ENCODE measurements around the gene UPB1. TPM values are rescaled to one million over a fixed set of nuclear protein-coding genes. Genes with fewer than 3 reads are reported as not detected.
A peak's percentile ranks its signal among the peaks of the same experiment; 100 is the strongest.

Gene UPB1
- total and polyA plus RNA-seq, 2 experiments from 2014 or later: 0.39 to 1.6 TPM

DNA sequence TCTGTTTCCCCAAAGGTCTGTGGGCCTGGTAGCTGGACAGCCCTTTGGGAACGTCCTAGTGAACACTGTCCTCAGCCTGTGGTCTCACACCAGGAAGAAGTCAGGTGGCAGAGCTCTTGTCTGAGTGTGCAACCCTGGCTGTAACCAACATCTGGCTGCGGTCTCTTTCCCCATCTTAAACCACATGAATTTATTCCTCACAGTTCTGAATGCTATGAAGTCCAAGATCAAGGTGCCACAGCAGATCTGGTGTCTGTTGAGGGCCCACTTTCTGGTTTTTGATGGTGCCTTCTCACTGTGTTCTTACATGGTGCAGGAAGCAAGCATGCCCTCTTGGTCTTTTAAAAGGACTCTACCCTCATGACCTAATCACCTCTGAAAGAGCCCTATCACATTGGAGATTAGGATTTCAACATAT, 2.7 kb downstream of the UPB1 start:
- WGBS (ENCODE audit: low lambda C conversion rate, missing lambda C conversion rate): 100% methylated on average over 2 of the region's 2 CpGs
- no peak overlapping the region for H3K27ac ChIP-seq
- no peak overlapping the region for H2AFZ ChIP-seq
- H3K4me3 ChIP-seq: no peak overlapping the region
- no peaks in the 10 kb centered on the region for H3K9me2 ChIP-seq (replicated peaks; ENCODE audit: insufficient read depth)
- TF ChIP-seq EZH2phosphoT487 (IDR thresholded peaks at IDR 0.05; ENCODE audit: low read depth, severe bottlenecking, unreplicated experiment) (no peak), EZH2 (IDR thresholded peaks at IDR 0.05; ENCODE audit: borderline replicate concordance) (no peak)
- TF ChIP-seq, protein P1, sequence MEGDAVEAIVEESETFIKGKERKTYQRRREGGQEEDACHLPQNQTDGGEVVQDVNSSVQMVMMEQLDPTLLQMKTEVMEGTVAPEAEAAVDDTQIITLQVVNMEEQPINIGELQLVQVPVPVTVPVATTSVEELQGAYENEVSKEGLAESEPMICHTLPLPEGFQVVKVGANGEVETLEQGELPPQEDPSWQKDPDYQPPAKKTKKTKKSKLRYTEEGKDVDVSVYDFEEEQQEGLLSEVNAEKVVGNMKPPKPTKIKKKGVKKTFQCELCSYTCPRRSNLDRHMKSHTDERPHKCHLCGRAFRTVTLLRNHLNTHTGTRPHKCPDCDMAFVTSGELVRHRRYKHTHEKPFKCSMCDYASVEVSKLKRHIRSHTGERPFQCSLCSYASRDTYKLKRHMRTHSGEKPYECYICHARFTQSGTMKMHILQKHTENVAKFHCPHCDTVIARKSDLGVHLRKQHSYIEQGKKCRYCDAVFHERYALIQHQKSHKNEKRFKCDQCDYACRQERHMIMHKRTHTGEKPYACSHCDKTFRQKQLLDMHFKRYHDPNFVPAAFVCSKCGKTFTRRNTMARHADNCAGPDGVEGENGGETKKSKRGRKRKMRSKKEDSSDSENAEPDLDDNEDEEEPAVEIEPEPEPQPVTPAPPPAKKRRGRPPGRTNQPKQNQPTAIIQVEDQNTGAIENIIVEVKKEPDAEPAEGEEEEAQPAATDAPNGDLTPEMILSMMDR (IDR thresholded peaks at IDR 0.05; ENCODE audit: poor library complexity): no peak
- DNase-seq (ENCODE audit: low spot score): no peak
- no peaks in the 10 kb centered on the region for H3K79me2 ChIP-seq
- peaks cover 5% of the 10 kb centered on the region for H3K27me3 ChIP-seq
- H3K4me2 ChIP-seq: no peak overlapping the region
- H3K36me3 ChIP-seq (replicated peaks; ENCODE audit: insufficient read depth, low read depth): no peaks in the 10 kb centered on the region
- H3K4me1 ChIP-seq (ENCODE audit: insufficient read depth): peaks cover 47% of the 10 kb centered on the region
- H3K9me3 ChIP-seq (ENCODE audit: low read depth): no peaks in the 10 kb centered on the region
- H4K20me1 ChIP-seq (ENCODE audit: insufficient read depth, poor library complexity, severe bottlenecking): no peaks in the 10 kb centered on the region

DNA sequence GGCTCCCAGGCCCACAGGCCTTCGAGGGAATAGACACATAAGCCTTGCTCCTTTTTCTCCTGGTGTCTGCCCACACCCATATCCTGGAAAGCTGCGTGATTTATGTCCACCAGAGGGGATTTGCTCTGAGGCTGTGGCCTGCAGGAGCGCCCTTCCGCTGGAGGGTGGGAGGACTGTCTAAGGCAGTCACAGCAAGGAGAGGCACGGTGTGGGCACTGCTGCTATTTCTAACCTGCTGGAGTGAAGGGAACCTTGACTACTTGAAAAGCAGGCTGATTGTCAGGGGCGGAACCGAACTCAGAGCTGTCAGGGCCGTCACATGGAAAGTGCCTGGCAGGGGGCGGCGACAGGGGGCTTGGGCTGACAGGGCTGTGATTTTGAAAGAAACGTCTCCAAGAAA, 3.7 kb downstream of the UPB1 start:
- 83% methylated on average over 11 of the region's 11 CpGs for WGBS (ENCODE audit: low lambda C conversion rate, missing lambda C conversion rate)
- no peak for DNase-seq (ENCODE audit: low spot score)
- TF ChIP-seq EZH2 (IDR thresholded peaks at IDR 0.05; ENCODE audit: borderline replicate concordance): no peak
- TF ChIP-seq, protein P1 (IDR thresholded peaks at IDR 0.05; ENCODE audit: poor library complexity): no peak
- no peak for TF ChIP-seq EZH2phosphoT487 (IDR thresholded peaks at IDR 0.05; ENCODE audit: low read depth, severe bottlenecking, unreplicated experiment)
- H3K9me2 ChIP-seq (replicated peaks; ENCODE audit: insufficient read depth): no peaks in the 10 kb centered on the region
- no peaks in the 10 kb centered on the region for H3K9me3 ChIP-seq (ENCODE audit: low read depth)
- H3K27ac ChIP-seq: no peak overlapping the region
- peaks cover 5% of the 10 kb centered on the region for H3K27me3 ChIP-seq
- peaks cover 42% of the 10 kb centered on the region for H3K4me1 ChIP-seq (ENCODE audit: insufficient read depth)
- H4K20me1 ChIP-seq (ENCODE audit: insufficient read depth, poor library complexity, severe bottlenecking): no peaks in the 10 kb centered on the region
- no peaks in the 10 kb centered on the region for H3K79me2 ChIP-seq
- H3K4me3 ChIP-seq: no peak overlapping the region
- no peaks in the 10 kb centered on the region for H3K36me3 ChIP-seq (replicated peaks; ENCODE audit: insufficient read depth, low read depth)
- no peak overlapping the region for H2AFZ ChIP-seq
- H3K4me2 ChIP-seq: no peak overlapping the region

DNA sequence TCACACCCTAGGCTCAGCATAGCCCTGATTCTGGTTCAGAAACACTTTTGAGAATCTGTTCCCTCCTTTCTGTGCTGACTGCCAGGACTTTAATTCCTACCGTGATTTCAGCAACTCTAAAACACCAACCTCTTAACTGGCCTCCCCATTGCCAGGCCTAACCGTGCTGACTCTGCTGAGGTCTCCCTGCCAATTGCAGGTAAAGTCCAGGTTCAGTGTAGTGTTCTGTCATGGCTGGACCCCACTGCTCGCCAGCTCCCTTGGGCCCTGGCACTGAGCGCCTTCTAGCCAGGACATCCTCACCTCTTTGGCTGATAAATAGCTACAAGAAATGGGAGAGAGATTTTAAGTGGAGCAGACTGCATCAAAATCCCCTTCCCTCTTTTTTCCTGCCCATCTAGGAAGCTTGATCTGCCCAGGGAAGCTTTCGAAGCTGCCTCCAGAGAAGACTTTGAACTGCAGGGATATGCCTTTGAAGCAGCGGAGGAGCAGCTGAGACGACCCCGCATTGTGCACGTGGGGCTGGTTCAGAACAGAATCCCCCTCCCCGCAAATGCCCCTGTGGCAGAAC, 4.7 kb downstream of the UPB1 start:
- 88% methylated on average over 10 of the region's 10 CpGs for WGBS (ENCODE audit: low lambda C conversion rate, missing lambda C conversion rate)
- Histone ChIP-seq H3K4me2 (no peak overlapping the region), H3K4me3 (no peak overlapping the region), H4K20me1 (ENCODE audit: insufficient read depth, poor library complexity, severe bottlenecking) (no peaks in the 10 kb centered on the region), H2AFZ (no peak overlapping the region), H3K27me3 (no peaks in the 10 kb centered on the region), H3K9me3 (ENCODE audit: low read depth) (no peaks in the 10 kb centered on the region), H3K4me1 (ENCODE audit: insufficient read depth) (peaks cover 32% of the 10 kb centered on the region), H3K79me2 (no peaks in the 10 kb centered on the region), H3K27ac (peak overlapping the region; percentile 56), H3K36me3 (replicated peaks; ENCODE audit: insufficient read depth, low read depth) (no peaks in the 10 kb centered on the region), H3K9me2 (replicated peaks; ENCODE audit: insufficient read depth) (no peaks in the 10 kb centered on the region)
- no peak for DNase-seq (ENCODE audit: low spot score)
- TF ChIP-seq EZH2phosphoT487 (IDR thresholded peaks at IDR 0.05; ENCODE audit: low read depth, severe bottlenecking, unreplicated experiment) (no peak), EZH2 (IDR thresholded peaks at IDR 0.05; ENCODE audit: borderline replicate concordance) (no peak)
- TF ChIP-seq, protein P1 (IDR thresholded peaks at IDR 0.05; ENCODE audit: poor library complexity): no peak

Measured in hepatocyte (in vitro differentiated cells).